HepG2 (cell line): Measurements from ENCODE around the gene DCAKD. TPM values are rescaled to one million over a fixed set of nuclear protein-coding genes. Genes with fewer than 3 reads are reported as not detected.

Source experiments
- ARID4A ChIP-seq: sonication (generic); formaldehyde crosslinking; IDR thresholded peaks from 2 replicates; pipeline ENCODE4 v1.5.0; 2020; ENCODE audit warnings: mild to moderate bottlenecking, missing genetic modification reagents, borderline replicate concordance
- FOXK1 ChIP-seq: sonication (generic); formaldehyde crosslinking; IDR thresholded peaks from 2 replicates; pipeline ENCODE4 v1.4.0; 2020; ENCODE audit warnings: low read depth, missing genetic modification reagents, borderline replicate concordance
- GRHL1 ChIP-seq: sonication (generic); formaldehyde crosslinking; conservative IDR thresholded peaks from 2 replicates; pipeline ENCODE4 v1.8.0; 2022; ENCODE audit warnings: missing genetic modification reagents
- HMG20A ChIP-seq: IDR thresholded peaks from 2 replicates; pipeline ENCODE4 v1.6.1; 2016; ENCODE audit warnings: borderline replicate concordance
- NFRKB ChIP-seq: fragments of 450-650 bp; IDR thresholded peaks from 2 replicates; pipeline ENCODE4 v1.6.1; 2017
- PRDM10 ChIP-seq: sonication (generic); formaldehyde crosslinking; IDR thresholded peaks from 2 replicates; pipeline ENCODE4 v1.4.0; 2020; ENCODE audit warnings: low read depth, missing genetic modification reagents
- PRMT3 ChIP-seq: sonication (generic); formaldehyde crosslinking; IDR thresholded peaks from 2 replicates; pipeline ENCODE4 v1.8.1; 2022; ENCODE audit warnings: low read depth, mild to moderate bottlenecking, moderate library complexity, missing genetic modification reagents, borderline replicate concordance
- SP1 ChIP-seq, 2 experiments: fragments of 450-650 bp in 1 of 2; sonication (generic) in 1 of 2; formaldehyde crosslinking in 1 of 2; IDR thresholded peaks; 2 replicates each; pipeline versions ENCODE4 v1.4.0 to v1.6.1; 2016 to 2020; ENCODE audit warnings: missing genetic modification reagents in 1 of 2
- ZBTB8A ChIP-seq: sonication (generic); formaldehyde crosslinking; IDR thresholded peaks from 2 replicates; pipeline ENCODE4 v1.4.0; 2020; ENCODE audit warnings: mild to moderate bottlenecking, low read depth, missing genetic modification reagents, borderline replicate concordance
- ZFY ChIP-seq: sonication (generic); formaldehyde crosslinking; IDR thresholded peaks from 2 replicates; pipeline ENCODE4 v1.4.0; 2020; ENCODE audit warnings: missing genetic modification reagents
- ZNF562 ChIP-seq: sonication (generic); formaldehyde crosslinking; IDR thresholded peaks from 2 replicates; pipeline ENCODE4 v1.8.0; 2022; ENCODE audit warnings: missing genetic modification reagents, borderline replicate concordance
- ZNF589 ChIP-seq: sonication (generic); formaldehyde crosslinking; conservative IDR thresholded peaks from 2 replicates; pipeline ENCODE4 v1.8.0; 2022; ENCODE audit warnings: mild to moderate bottlenecking, moderate library complexity, missing genetic modification reagents
- ZNF652 ChIP-seq: IDR thresholded peaks from 2 replicates; pipeline ENCODE4 v1.6.1; 2016; ENCODE audit warnings: low read depth, borderline replicate concordance
- ZSCAN21 ChIP-seq: sonication (generic); formaldehyde crosslinking; IDR thresholded peaks from 2 replicates; pipeline ENCODE4 v1.8.0; 2022; ENCODE audit warnings: mild to moderate bottlenecking, missing genetic modification reagents, moderate library complexity, borderline replicate concordance
- polyA plus RNA-seq, 8 experiments: library from polyadenylated mRNA; depleted of rRNA in 3 of 8; stranded (reverse) in 7 of 8; unstranded in 1 of 8; fragments of >200 nt; fragmentation: Illumina TruSeq in 4 of 8; extraction: Trizol in 4 of 8; gene quantifications; 2 replicates each; pipeline versions ENCODE4 v1.2.1 to v1.2.3, GENCODE V29; 2011 to 2016; ENCODE audit warnings: low read depth in 4 of 8, missing spikeins in 1 of 8, mixed read lengths in 1 of 8; ENCODE audit not compliant: insufficient read depth in 1 of 8
- total RNA-seq, 5 experiments: library from RNA; depleted of rRNA; stranded (reverse); fragments of >200 nt; fragmentation: Illumina TruSeq; extraction: Trizol; gene quantifications; 2 replicates each; pipeline ENCODE4 v1.2.3, GENCODE V29; 2016; ENCODE audit warnings: low read depth in 1 of 5

Gene DCAKD
- total and polyA plus RNA-seq, 2 of the 13 experiments (the other 11 are each of a cell fraction or from before 2014, with no cell fraction given): 25.9 to 29.2 TPM

GRCh38 chr17:45051060-45051719 is at the start of gene DCAKD (continued):
- TF ChIP-seq ARID4A (CRISPR knock-in tag): peak; percentile 74
- no peak for TF ChIP-seq SP1 (IDR thresholded peaks at IDR 0.05)
- peak; percentile 67 for TF ChIP-seq SP1 (CRISPR knock-in tag; IDR thresholded peaks at IDR 0.05)
- no peak for TF ChIP-seq ZNF562 (CRISPR knock-in tag)
- no peak for TF ChIP-seq PRMT3 (CRISPR knock-in tag)
- no peak for TF ChIP-seq ZBTB8A (CRISPR knock-in tag)
- no peak for TF ChIP-seq PRDM10
- no peak for TF ChIP-seq ZNF652 (CRISPR knock-in tag)
- no peak for TF ChIP-seq NFRKB
- TF ChIP-seq ZFY (CRISPR knock-in tag): peak; percentile 99
- TF ChIP-seq FOXK1: no peak
- TF ChIP-seq GRHL1 (CRISPR knock-in tag): no peak
- no peak for TF ChIP-seq ZNF589
- no peak for TF ChIP-seq HMG20A (CRISPR knock-in tag)
- peak; percentile 7; the same call in 1 of the 2 replicates for TF ChIP-seq ZSCAN21
